Measurements from ENCODE around the gene GUCD1. TPM values are rescaled to one million over a fixed set of nuclear protein-coding genes. Genes with fewer than 3 reads are reported as not detected.
A peak's percentile ranks its signal among the peaks of the same experiment; 100 is the strongest.

GUCD1 gene
- total and polyA plus RNA-seq, 2 of the 13 experiments (the other 11 are each of a cell fraction or from before 2014, with no cell fraction given), result 128 to 245 TPM

GRCh38 chr22:24500277-24500820 lies 54.6 kb downstream of the GUCD1 start:
- peaks cover 100% of the 10 kb centered on the region for H3K4me1 ChIP-seq (ENCODE audit: insufficient read depth, low read length)
- intact Hi-C loops (cut with micrococcal nuclease; ENCODE audit: unreplicated experiment), result loop anchor here (2.0 to 10.0 kb wide), 3 partner anchors 18 to 226 kb away; partner anchors contain the start of gene SPECC1L
- H3K4me3 ChIP-seq (replicated peaks in 1 of 3; ENCODE audit: insufficient read depth in 1 of 3, low read depth in 2 of 3, low read length in 3 of 3), result peak overlapping the region in 1 of 3 experiments; percentile 38; a peak in 1 of 6 replicates
- H3K27me3 ChIP-seq (ENCODE audit: control insufficient read depth in 1 of 2, insufficient read depth in 2 of 2, low read length in 2 of 2), result no peaks in the 10 kb centered on the region
- ChIA-PET POLR2A (interaction anchor here (0.7 to 3.6 kb wide), 11 partner anchors 10 to 79 kb away, joined by 3 to 17 read pairs (median 4); no protein-coding TSS in a partner anchor), CTCF (ENCODE audit: low intra/inter-chr PET ratio, low total read pairs) (interaction anchor here (1.0 kb wide), 1 partner anchor 76 kb away, joined by 3 read pairs; no protein-coding TSS in a partner anchor)
- peak overlapping the region; percentile 32 for H3K27ac ChIP-seq (ENCODE audit: extremely low read length, insufficient read depth, low read length)
- no peaks in the 10 kb centered on the region for H3K36me3 ChIP-seq (replicated peaks in 1 of 2; ENCODE audit: control insufficient read depth in 1 of 2, insufficient read depth in 2 of 2, low read length in 2 of 2)
- BruUV-seq (replicated peaks), result TSS peak; percentile 81
- peak overlapping the region; percentile 23 for H3K9ac ChIP-seq (ENCODE audit: insufficient read depth, low read depth, low read length)
- H3K4me2 ChIP-seq (ENCODE audit: low read depth, low read length), result peak overlapping the region; percentile 67
- DNase-seq (ENCODE audit: low spot score), result peak; percentile 66
- in situ Hi-C loops (cut with HindIII; ENCODE audit: extremely low pct_ligation_motif_present, low pct_unique_long_range_greater_than_20kb), result no loop called here
- H2AFZ ChIP-seq (ENCODE audit: low read length), result no peak overlapping the region
- FAIRE-seq, result peak; percentile 34
- no peaks in the 10 kb centered on the region for H4K20me1 ChIP-seq (ENCODE audit: insufficient read depth, low read length)
- ATAC-seq, result peak; percentile 87
- H3K79me2 ChIP-seq (ENCODE audit: insufficient read depth, low read length), result no peaks in the 10 kb centered on the region
- 7% methylated on average over 16 of the region's 16 CpGs for WGBS (ENCODE audit: low lambda C conversion rate)
- no peaks in the 10 kb centered on the region for H3K9me3 ChIP-seq (ENCODE audit: low read length)
- TF ChIP-seq U2AF2 (IDR thresholded peaks at IDR 0.05; ENCODE audit: low read depth, low read length), result no peak
- no peak for TF ChIP-seq ZNF678 (CRISPR knock-in tag; IDR thresholded peaks at IDR 0.05)
- TF ChIP-seq ZNF629 (CRISPR knock-in tag; conservative IDR thresholded peaks at IDR 0.05), result no peak
- no peak for TF ChIP-seq NFE2L1 (CRISPR knock-in tag; IDR thresholded peaks at IDR 0.05; ENCODE audit: borderline replicate concordance)
- peak; percentile 27; the same call in 1 of the 2 replicates for TF ChIP-seq ZFP91 (CRISPR knock-in tag; IDR thresholded peaks at IDR 0.05; ENCODE audit: borderline replicate concordance)
- TF ChIP-seq CCAR2 (optimal IDR thresholded peaks at IDR 0.05; ENCODE audit: low read depth, low read length), result no peak
- no peak for TF ChIP-seq HNF4G (IDR thresholded peaks at IDR 0.05; ENCODE audit: borderline replicate concordance, low read depth, low read length)
- peak; percentile 56; the same call in 1 of the 2 replicates for TF ChIP-seq HNF4G (CRISPR knock-in tag; IDR thresholded peaks at IDR 0.05; ENCODE audit: borderline replicate concordance, low read depth)
- no peak for TF ChIP-seq ZNF280D (CRISPR knock-in tag; IDR thresholded peaks at IDR 0.05)
- TF ChIP-seq GATA4 (IDR thresholded peaks at IDR 0.05; ENCODE audit: borderline replicate concordance, low read depth), result no peak
- TF ChIP-seq HNRNPH1 (optimal IDR thresholded peaks at IDR 0.05; ENCODE audit: low read depth, low read length), result no peak
- no peak for TF ChIP-seq HNRNPUL1 (IDR thresholded peaks at IDR 0.05; ENCODE audit: low read depth, low read length)
- peak; percentile 31; the same call in 1 of the 2 replicates for TF ChIP-seq SNAI1 (CRISPR knock-in tag; IDR thresholded peaks at IDR 0.05; ENCODE audit: borderline replicate concordance)
- TF ChIP-seq SPEN (CRISPR knock-in tag; IDR thresholded peaks at IDR 0.05; ENCODE audit: low read depth), result no peak
- TF ChIP-seq ZNF17 (CRISPR knock-in tag; IDR thresholded peaks at IDR 0.05), result no peak
- TF ChIP-seq ZNF383 (CRISPR knock-in tag; IDR thresholded peaks at IDR 0.05; ENCODE audit: borderline replicate concordance), result no peak
